SK-N-SH (cell line): ENCODE data around the gene INAFM2. TPM values are rescaled to one million over a fixed set of nuclear protein-coding genes. Genes with fewer than 3 reads are reported as not detected.

Experiments used
- CTCF ChIA-PET: fragments of 300-600, 350-600 bp; formaldehyde crosslinking; extraction: SDS; loops from one replicate; lab custom pipeline; 2021; lab: Yijun Ruan, JAX
- POLR2A ChIA-PET: fragments of 350-600 bp; sonication (Branson Sonifier 250); formaldehyde crosslinking; extraction: SDS; loops from one replicate; lab custom pipeline; 2020; ENCODE audit warnings: antibody characterized with exemption, inconsistent platforms; lab: Yijun Ruan, JAX
- DNase-seq: peaks from one replicate; pipeline ENCODE4 v3.0.0; 2012
- H2AFZ ChIP-seq: fragments of 200-600 bp; sonication (generic); 2 replicates; pipeline ENCODE4 v1.8.1; 2016; ENCODE audit warnings: antibody characterized with exemption, mild to moderate bottlenecking, low read depth
- H3F3A ChIP-seq: fragments of 200-600 bp; sonication (generic); replicated peaks from 2 replicates; pipeline ENCODE3; 2016; ENCODE audit warnings: antibody characterized with exemption, mild to moderate bottlenecking; ENCODE audit not compliant: insufficient read depth
- H3K27ac ChIP-seq, 2 experiments: fragments of 200-500 bp in 1 of 2; fragments of 200-600 bp in 1 of 2; sonication (Bioruptor generic) in 1 of 2; sonication (generic), shearing (Covaris generic) in 1 of 2; 2 replicates each; pipeline versions ENCODE4 v1.5.1 to v1.6.1; 2014 to 2016; ENCODE audit warnings: low read depth in 2 of 2, inconsistent platforms in 1 of 2, low read length in 1 of 2, mild to moderate bottlenecking in 1 of 2, mixed read lengths in 1 of 2
- H3K27me3 ChIP-seq: fragments of 200-600 bp; sonication (generic), shearing (Covaris generic); 2 replicates; pipeline ENCODE4 v1.6.1; 2016; ENCODE audit warnings: mixed run types; ENCODE audit not compliant: insufficient read depth
- H3K36me3 ChIP-seq, 2 experiments: fragments of 200-500 bp in 1 of 2; fragments of 200-600 bp in 1 of 2; sonication (Bioruptor generic) in 1 of 2; sonication (generic) in 1 of 2; replicated peaks in 1 of 2; 2 replicates each; pipeline versions ENCODE3 to v1.5.1; 2014 to 2016; ENCODE audit warnings: low read length in 1 of 2, mild to moderate bottlenecking in 1 of 2; ENCODE audit not compliant: insufficient read depth in 2 of 2, control insufficient read depth in 1 of 2
- H3K4me1 ChIP-seq, 2 experiments: fragments of 200-500 bp in 1 of 2; fragments of 200-600 bp in 1 of 2; sonication (Bioruptor generic) in 1 of 2; sonication (generic), shearing (Covaris generic) in 1 of 2; 2 replicates each; pipeline versions ENCODE4 v1.5.1 to v1.6.1; 2014 to 2016; ENCODE audit warnings: low read depth in 1 of 2, low read length in 1 of 2, mixed run types in 1 of 2; ENCODE audit not compliant: insufficient read depth in 2 of 2, control insufficient read depth in 1 of 2
- H3K4me2 ChIP-seq: fragments of 200-600 bp; sonication (generic), shearing (Covaris generic); 2 replicates; pipeline ENCODE4 v1.6.1; 2017; ENCODE audit warnings: mixed run types
- H3K4me3 ChIP-seq, 2 experiments: fragments of 200-500 bp in 1 of 2; fragments of 200-600 bp in 1 of 2; sonication (Bioruptor generic) in 1 of 2; sonication (generic), shearing (Covaris generic) in 1 of 2; 2 replicates each; pipeline versions ENCODE4 v1.5.1 to v1.8.1; 2014 to 2016; ENCODE audit warnings: low read depth in 2 of 2, inconsistent platforms in 1 of 2, low read length in 1 of 2, mild to moderate bottlenecking in 1 of 2, mixed read lengths in 1 of 2, moderate library complexity in 1 of 2
- H3K79me2 ChIP-seq: fragments of 200-600 bp; sonication (generic); 2 replicates; pipeline ENCODE4 v1.8.1; 2017; ENCODE audit warnings: mild to moderate bottlenecking; ENCODE audit not compliant: insufficient read depth
- H3K9ac ChIP-seq: fragments of 200-600 bp; sonication (generic); 2 replicates; pipeline ENCODE4 v1.6.1; 2017; ENCODE audit warnings: mixed run types
- H3K9me2 ChIP-seq: fragments of 200-600 bp; sonication (generic); 2 replicates; pipeline ENCODE4 v1.6.1; 2017; ENCODE audit warnings: mixed run types
- H3K9me3 ChIP-seq: fragments of 200-600 bp; sonication (generic); 2 replicates; pipeline ENCODE4 v1.6.1; 2017; ENCODE audit warnings: mixed run types, mild to moderate bottlenecking, moderate library complexity
- H4K20me1 ChIP-seq: fragments of 200-600 bp; sonication (generic); 2 replicates; pipeline ENCODE4 v1.6.1; 2017; ENCODE audit warnings: mild to moderate bottlenecking, mixed run types; ENCODE audit not compliant: insufficient read depth
- CHD2 ChIP-seq: fragments of 150-350 bp; IDR thresholded peaks from 2 replicates; pipeline ENCODE4 v1.6.1; 2018; ENCODE audit warnings: low read length; ENCODE audit not compliant: partially characterized antibody
- EZH2phosphoT487 ChIP-seq: fragments of 200-600 bp; sonication (generic); IDR thresholded peaks from 2 replicates; pipeline ENCODE4 v1.6.1; 2017; ENCODE audit warnings: low read depth, mixed run types, mild to moderate bottlenecking, antibody characterized with exemption, moderate library complexity, borderline replicate concordance
- FOXM1 ChIP-seq: IDR thresholded peaks from 2 replicates; pipeline ENCODE4 v1.4.0; 2012; ENCODE audit warnings: low read depth, mild to moderate bottlenecking
- GABPA ChIP-seq: IDR thresholded peaks from 2 replicates; pipeline ENCODE4 v1.4.0; 2012; ENCODE audit warnings: low read depth, mild to moderate bottlenecking
- GATA2 ChIP-seq: sonication (generic); formaldehyde crosslinking; IDR thresholded peaks from 2 replicates; pipeline ENCODE4 v1.5.0; 2020; ENCODE audit warnings: mild to moderate bottlenecking, missing genetic modification reagents
- JUND ChIP-seq: IDR thresholded peaks from 2 replicates; pipeline ENCODE4 v1.4.0; 2012
- MAX ChIP-seq: IDR thresholded peaks from 2 replicates; pipeline ENCODE4 v1.4.0; 2012; ENCODE audit warnings: low read depth
- MEF2A ChIP-seq: IDR thresholded peaks from 2 replicates; pipeline ENCODE4 v1.4.0; 2012; ENCODE audit warnings: low read depth, borderline replicate concordance
- MXI1 ChIP-seq: IDR thresholded peaks from 2 replicates; pipeline ENCODE4 v1.6.1; 2012; ENCODE audit warnings: mild to moderate bottlenecking, low read depth, low read length, improper control_type of control experiment
- NRF1 ChIP-seq: IDR thresholded peaks from 2 replicates; pipeline ENCODE4 v1.6.1; 2012; ENCODE audit warnings: low read depth, mild to moderate bottlenecking, low read length
- PBX3 ChIP-seq: IDR thresholded peaks from 2 replicates; pipeline ENCODE4; 2012
- POLR2AphosphoS5 ChIP-seq: IDR thresholded peaks from 2 replicates; pipeline ENCODE4 v1.6.1; 2012; ENCODE audit warnings: low read depth, low read length
- RFX5 ChIP-seq: IDR thresholded peaks from 2 replicates; pipeline ENCODE4 v1.6.1; 2012; ENCODE audit warnings: mild to moderate bottlenecking, improper control_type of control experiment, low read length
- TAF1 ChIP-seq: IDR thresholded peaks from 2 replicates; pipeline ENCODE4 v1.6.1; 2012; ENCODE audit warnings: low read depth, mild to moderate bottlenecking, low read length, moderate library complexity, borderline replicate concordance
- TEAD4 ChIP-seq: IDR thresholded peaks from 2 replicates; pipeline ENCODE4 v1.4.0; 2012; ENCODE audit warnings: mild to moderate bottlenecking, borderline replicate concordance; ENCODE audit not compliant: insufficient read depth
- YY1 ChIP-seq: IDR thresholded peaks from 2 replicates; pipeline ENCODE4 v1.4.0; 2012; ENCODE audit warnings: low read depth, mild to moderate bottlenecking
- WGBS: methylation state at CpG from one replicate; pipeline ENCODE4 v1.1.6; 2017; ENCODE audit warnings: low lambda C conversion rate; 5-methylcytosine and 5-hydroxymethylcytosine counted together
- polyA plus RNA-seq, 3 experiments: library from polyadenylated mRNA; depleted of rRNA; stranded (reverse); fragments of >200 nt; gene quantifications; 2 replicates each; pipeline ENCODE4 v1.2.3, GENCODE V29; 2012

The INAFM2 gene
- polyA plus RNA-seq, 1 of the 3 experiments (the other 2 are of a cell fraction), result 7.8 TPM

GRCh38 chr15:40297356-40297755 is 26.1 kb upstream of the INAFM2 start:
- WGBS, result 76% methylated on average over 10 of the region's 10 CpGs
- no peak overlapping the region for H3K9ac ChIP-seq
- H3K9me3 ChIP-seq, result no peaks in the 10 kb centered on the region
- no peak for TF ChIP-seq PBX3
- no peak for TF ChIP-seq EZH2phosphoT487
- no peak for TF ChIP-seq GATA2
- no peak for TF ChIP-seq JUND
- TF ChIP-seq RFX5, result no peak
- no peak for TF ChIP-seq NRF1
- TF ChIP-seq MEF2A, result no peak
- TF ChIP-seq TAF1, result no peak
- no peak for TF ChIP-seq MXI1
- TF ChIP-seq YY1, result no peak
- TF ChIP-seq MAX, result no peak
- TF ChIP-seq CHD2, result no peak
- no peak for TF ChIP-seq POLR2AphosphoS5
- no peak for TF ChIP-seq GABPA
- TF ChIP-seq, all 33 proteins: peak for 0
- no peaks in the 10 kb centered on the region for H3K79me2 ChIP-seq
- H3K4me2 ChIP-seq, result no peak overlapping the region
- H3K27me3 ChIP-seq, result 0 out of 2 replicates have a peak, but pooled peaks cover 5% of the 10 kb centered on the region
- H3F3A ChIP-seq, result no peaks in the 10 kb centered on the region
- H3K27ac ChIP-seq, result no peak overlapping the region
- peaks cover 0 to 31% of the 10 kb centered on the region in 2 experiments; a peak in 2 of 4 replicates for H3K4me1 ChIP-seq
- H2AFZ ChIP-seq, result no peak overlapping the region
- ChIA-PET CTCF (interaction anchor here (29.7 to 66.3 kb wide), 2 partner anchors 23 to 44 kb away, joined by 818 to 2194 read pairs; partner anchors contain the start of genes CCDC9B, DISP2, INAFM2 and PHGR1), POLR2A (no interaction called here)
- H4K20me1 ChIP-seq, result no peaks in the 10 kb centered on the region
- no peak for DNase-seq
- no peak overlapping the region for H3K4me3 ChIP-seq
- no peaks in the 10 kb centered on the region for H3K36me3 ChIP-seq
- H3K9me2 ChIP-seq, result no peaks in the 10 kb centered on the region

- Histone ChIP-seq H3K36me3 (no peaks in the 10 kb centered on the region), H3K4me3 (no peak overlapping the region), H3K4me2 (no peak overlapping the region), H4K20me1 (no peaks in the 10 kb centered on the region), H3K9me3 (no peaks in the 10 kb centered on the region), H3K9ac (no peak overlapping the region), H3F3A (no peaks in the 10 kb centered on the region), H2AFZ (no peak overlapping the region), H3K27ac (no peak overlapping the region), H3K27me3 (no peaks in the 10 kb centered on the region), H3K9me2 (no peaks in the 10 kb centered on the region), H3K4me1 (peaks cover 0 to 40% of the 10 kb centered on the region in 2 experiments; a peak in 2 of 4 replicates), H3K79me2 (no peaks in the 10 kb centered on the region)
- 68% methylated on average over 15 of the region's 17 CpGs for WGBS
- TF ChIP-seq FOXM1 (no peak), TAF1 (no peak), CHD2 (no peak), TEAD4 (no peak), GABPA (no peak)
- ChIA-PET CTCF (interaction anchor here (29.7 to 66.3 kb wide), 2 partner anchors 24 to 43 kb away, joined by 818 to 2194 read pairs; partner anchors contain the start of genes CCDC9B, DISP2, INAFM2 and PHGR1), POLR2A (no interaction called here)
- no peak for DNase-seq
Measured at GRCh38 chr15:40298216-40298935, 25.1 kb upstream of the INAFM2 start.
